OCI-LY7 (cell line): ENCODE results near the gene CDK6. TPM values are rescaled to one million over a fixed set of nuclear protein-coding genes. Genes with fewer than 3 reads are reported as not detected.

Experiments used
- BruUV-seq: library from RNA; stranded (reverse); fragments of 400-500 nt; replicated peaks from 2 replicates; lab custom pipeline; 2021; lab: Mats Ljungman, UMichigan
- CTCF ChIA-PET: fragments of 300-600 bp; sonication (Branson Sonifier 250); formaldehyde crosslinking; loops from one replicate; lab custom pipeline; 2022; ENCODE audit warnings: antibody characterized with exemption; ENCODE audit not compliant: unreplicated experiment; lab: Charles Lee
- POLR2A ChIA-PET: fragments of 300-600 bp; sonication (Branson Sonifier 250); formaldehyde crosslinking; loops from one replicate; lab custom pipeline; 2022; ENCODE audit warnings: antibody characterized with exemption; lab: Charles Lee
- DNase-seq: peaks from one replicate; pipeline ENCODE4 v3.0.0-alpha.2; 2015; ENCODE audit warnings: low spot score
- H2AFZ ChIP-seq: fragments of 200-600 bp; sonication (generic), shearing (Covaris generic); 2 replicates; pipeline ENCODE4 v1.6.1; 2014; ENCODE audit warnings: mild to moderate bottlenecking, antibody characterized with exemption, low read length, moderate library complexity
- H3K27ac ChIP-seq: fragments of 200-600 bp; sonication (generic); 2 replicates; pipeline ENCODE4 v1.5.1; 2014; ENCODE audit warnings: mixed run types, low read depth, mild to moderate bottlenecking, moderate library complexity, low read length, inconsistent platforms; ENCODE audit not compliant: poor library complexity, severe bottlenecking
- H3K36me3 ChIP-seq: fragments of 200-600 bp; sonication (generic); 2 replicates; pipeline ENCODE4 v1.6.1; 2014; ENCODE audit warnings: mild to moderate bottlenecking, antibody characterized with exemption, low read length, moderate library complexity, mixed read lengths; ENCODE audit not compliant: insufficient read depth
- H3K4me1 ChIP-seq: fragments of 200-600 bp; sonication (generic); 2 replicates; pipeline ENCODE4 v1.5.1; 2014; ENCODE audit warnings: mild to moderate bottlenecking, low read length; ENCODE audit not compliant: insufficient read depth, poor library complexity, severe bottlenecking
- H3K4me2 ChIP-seq: fragments of 200-600 bp; sonication (generic); 2 replicates; pipeline ENCODE4 v1.6.1; 2014; ENCODE audit warnings: mild to moderate bottlenecking, low read length
- H3K4me3 ChIP-seq: fragments of 200-600 bp; sonication (generic); 2 replicates; pipeline ENCODE4 v1.5.1; 2014; ENCODE audit warnings: mild to moderate bottlenecking, low read depth, low read length; ENCODE audit not compliant: poor library complexity, severe bottlenecking
- H3K79me2 ChIP-seq: fragments of 200-600 bp; sonication (generic); 2 replicates; pipeline ENCODE4 v1.6.1; 2016; ENCODE audit warnings: low read depth, mild to moderate bottlenecking, low read length, moderate library complexity, mixed read lengths; ENCODE audit not compliant: insufficient read depth
- H3K9me2 ChIP-seq: fragments of 200-600 bp; sonication (generic); 2 replicates; pipeline ENCODE4 v1.6.1; 2016; ENCODE audit warnings: mild to moderate bottlenecking, low read length, mixed read lengths; ENCODE audit not compliant: insufficient read depth
- H3K9me3 ChIP-seq: fragments of 200-600 bp; sonication (generic); 2 replicates; pipeline ENCODE4 v1.6.1; 2014; ENCODE audit warnings: mild to moderate bottlenecking, mixed run types, low read length, mixed read lengths
- H4K20me1 ChIP-seq: fragments of 200-600 bp; sonication (generic); 2 replicates; pipeline ENCODE4 v1.6.1; 2014; ENCODE audit warnings: mild to moderate bottlenecking, antibody characterized with exemption, low read length, moderate library complexity, mixed read lengths; ENCODE audit not compliant: insufficient read depth
- EZH2phosphoT487 ChIP-seq: fragments of 200-600 bp; sonication (generic); IDR thresholded peaks from 2 replicates; pipeline ENCODE4 v1.6.1; 2018; ENCODE audit warnings: low read depth, borderline replicate concordance, mild to moderate bottlenecking, mixed run types, antibody characterized with exemption, low read length, moderate library complexity, mixed read lengths
- intact Hi-C: fragments of 100-400 bp; cut with micrococcal nuclease; formaldehyde crosslinking; loops from one replicate; pipeline ENCODE4 v1.10.0; 2022; ENCODE audit not compliant: unreplicated experiment
- total RNA-seq, 2 experiments: library from RNA; depleted of rRNA in 1 of 2; stranded (reverse); fragments of >200 nt in 1 of 2; shearing (Covaris generic) in 1 of 2; gene quantifications; 2 replicates each; pipeline ENCODE4 v1.2.3, GENCODE V29; 2014 to 2022
- TF ChIP-seq, protein P1 (sequence below): fragments of 200-600 bp; sonication (generic); conservative IDR thresholded peaks from 2 replicates; pipeline ENCODE4 v1.5.1; 2014; ENCODE audit warnings: mild to moderate bottlenecking, antibody characterized with exemption, low read length, moderate library complexity, mixed read lengths

CDK6 gene
- total RNA-seq, 2 experiments from 2014 or later = 35.5 to 44.1 TPM

DNA sequence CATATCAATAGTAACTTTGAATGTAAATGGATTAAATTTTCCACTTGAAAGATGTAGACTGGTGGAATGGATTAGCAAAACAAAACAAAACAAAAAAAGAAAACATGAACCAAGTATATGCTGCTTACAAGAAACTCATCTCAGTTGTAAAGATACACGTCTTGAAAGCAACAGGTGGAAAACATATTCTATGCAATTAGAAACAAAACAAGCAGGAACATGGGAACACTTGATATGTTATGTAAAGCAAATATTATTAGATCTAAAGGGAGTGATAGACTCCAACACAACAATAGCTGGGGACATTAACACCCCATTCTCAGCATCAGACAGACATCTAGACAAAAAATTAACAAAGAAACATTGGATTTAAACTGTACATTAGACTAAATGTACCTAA is 46.4 kb upstream of the CDK6 start:
- intact Hi-C loops = no loop called here
- ChIA-PET POLR2A (no interaction called here), CTCF (no interaction called here)
- no peak overlapping the region for H3K4me3 ChIP-seq
- no peak overlapping the region for H3K4me2 ChIP-seq
- no peaks in the 10 kb centered on the region for H3K36me3 ChIP-seq
- no peak for DNase-seq
- no TSS peak for BruUV-seq
- no peaks in the 10 kb centered on the region for H3K79me2 ChIP-seq
- no peak overlapping the region for H3K27ac ChIP-seq
- no peaks in the 10 kb centered on the region for H3K9me3 ChIP-seq
- H3K9me2 ChIP-seq = no peaks in the 10 kb centered on the region
- H3K4me1 ChIP-seq = no peaks in the 10 kb centered on the region
- no peak overlapping the region for H2AFZ ChIP-seq
- TF ChIP-seq EZH2phosphoT487 = no peak
- TF ChIP-seq, protein P1, sequence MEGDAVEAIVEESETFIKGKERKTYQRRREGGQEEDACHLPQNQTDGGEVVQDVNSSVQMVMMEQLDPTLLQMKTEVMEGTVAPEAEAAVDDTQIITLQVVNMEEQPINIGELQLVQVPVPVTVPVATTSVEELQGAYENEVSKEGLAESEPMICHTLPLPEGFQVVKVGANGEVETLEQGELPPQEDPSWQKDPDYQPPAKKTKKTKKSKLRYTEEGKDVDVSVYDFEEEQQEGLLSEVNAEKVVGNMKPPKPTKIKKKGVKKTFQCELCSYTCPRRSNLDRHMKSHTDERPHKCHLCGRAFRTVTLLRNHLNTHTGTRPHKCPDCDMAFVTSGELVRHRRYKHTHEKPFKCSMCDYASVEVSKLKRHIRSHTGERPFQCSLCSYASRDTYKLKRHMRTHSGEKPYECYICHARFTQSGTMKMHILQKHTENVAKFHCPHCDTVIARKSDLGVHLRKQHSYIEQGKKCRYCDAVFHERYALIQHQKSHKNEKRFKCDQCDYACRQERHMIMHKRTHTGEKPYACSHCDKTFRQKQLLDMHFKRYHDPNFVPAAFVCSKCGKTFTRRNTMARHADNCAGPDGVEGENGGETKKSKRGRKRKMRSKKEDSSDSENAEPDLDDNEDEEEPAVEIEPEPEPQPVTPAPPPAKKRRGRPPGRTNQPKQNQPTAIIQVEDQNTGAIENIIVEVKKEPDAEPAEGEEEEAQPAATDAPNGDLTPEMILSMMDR = no peak
- H4K20me1 ChIP-seq = no peaks in the 10 kb centered on the region

DNA sequence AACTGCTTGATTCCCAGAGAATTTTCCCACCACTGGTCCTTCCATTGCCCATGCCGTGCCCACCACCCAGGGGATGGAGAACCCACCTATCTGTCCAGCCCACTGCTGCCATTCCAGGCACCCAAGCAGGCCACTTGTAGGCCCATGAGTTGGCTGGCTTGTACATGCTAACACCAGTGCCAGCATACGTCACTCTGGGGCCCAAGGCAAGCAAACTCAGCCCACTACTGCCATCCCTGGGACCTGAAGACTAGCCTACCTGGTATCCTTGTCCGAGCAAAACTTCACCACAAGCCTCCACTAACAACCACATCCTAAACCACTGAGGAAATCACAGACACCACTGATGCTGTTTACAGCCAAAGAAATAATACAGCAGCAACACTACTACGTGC is 44.7 kb upstream of the CDK6 start:
- intact Hi-C loops = no loop called here
- ChIA-PET CTCF (interaction anchor here (1.0 kb wide), 1 partner anchor 14 kb away, joined by 3 read pairs; no protein-coding TSS in a partner anchor), POLR2A (no interaction called here)
- DNase-seq = no peak
- Histone ChIP-seq H3K4me3 (no peak overlapping the region), H3K4me2 (no peak overlapping the region), H3K36me3 (no peaks in the 10 kb centered on the region), H2AFZ (no peak overlapping the region), H4K20me1 (no peaks in the 10 kb centered on the region), H3K9me3 (no peaks in the 10 kb centered on the region), H3K4me1 (no peaks in the 10 kb centered on the region), H3K79me2 (no peaks in the 10 kb centered on the region), H3K27ac (no peak overlapping the region), H3K9me2 (no peaks in the 10 kb centered on the region)
- BruUV-seq = no TSS peak
- no peak for TF ChIP-seq EZH2phosphoT487
- TF ChIP-seq, protein P1 = no peak

DNA sequence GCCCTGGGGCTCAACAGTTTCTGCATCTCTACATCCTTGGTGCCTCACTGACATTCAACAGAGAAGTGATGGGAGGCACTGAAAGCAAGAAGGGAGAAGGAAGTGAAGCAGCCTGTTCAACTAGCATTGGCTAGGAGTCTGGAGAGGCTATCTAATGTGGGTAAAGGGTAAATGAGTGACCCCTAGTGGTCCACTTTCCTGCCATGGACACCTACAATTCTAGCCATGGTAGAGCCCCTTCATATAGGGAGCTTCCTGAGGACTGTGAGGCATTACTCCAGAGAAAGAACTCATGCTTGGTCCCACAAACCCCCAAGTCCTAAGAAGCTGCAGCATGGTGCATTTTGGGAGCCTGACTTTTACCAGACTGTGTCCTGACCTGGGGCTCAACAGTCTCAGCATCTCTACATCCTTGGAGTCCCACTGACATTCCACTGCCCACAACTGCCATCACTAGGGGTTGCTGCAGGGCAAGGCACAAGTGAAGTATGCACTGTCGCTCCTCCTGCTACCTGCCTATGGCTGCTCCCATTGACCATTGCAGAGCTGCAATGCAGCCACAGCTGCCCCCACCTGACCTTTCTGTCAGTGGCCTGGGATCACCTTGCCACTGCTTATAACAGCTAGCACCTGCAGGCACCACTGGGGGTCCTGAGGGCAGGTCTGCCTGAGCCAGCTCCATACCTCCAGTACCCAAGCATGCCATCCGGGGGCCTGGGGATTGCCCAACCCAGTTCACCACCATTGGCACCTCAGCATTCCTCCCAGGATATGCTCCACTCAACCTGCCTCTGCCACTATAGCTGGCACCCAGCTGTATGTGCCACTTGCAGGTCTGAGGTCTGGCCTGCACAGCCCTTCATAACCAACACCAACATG is 44.1 kb upstream of the CDK6 start:
- Histone ChIP-seq H2AFZ (no peak overlapping the region), H3K4me2 (no peak overlapping the region), H3K4me1 (no peaks in the 10 kb centered on the region), H3K79me2 (no peaks in the 10 kb centered on the region), H3K9me2 (no peaks in the 10 kb centered on the region), H3K4me3 (no peak overlapping the region), H3K27ac (no peak overlapping the region), H3K9me3 (no peaks in the 10 kb centered on the region), H3K36me3 (no peaks in the 10 kb centered on the region), H4K20me1 (no peaks in the 10 kb centered on the region)
- BruUV-seq = no TSS peak
- intact Hi-C loops = no loop called here
- no peak for TF ChIP-seq EZH2phosphoT487
- TF ChIP-seq, protein P1 = peak; percentile 56
- peak; percentile 22 for DNase-seq
- ChIA-PET POLR2A (no interaction called here), CTCF (interaction anchor here (1.0 kb wide), 1 partner anchor 13 kb away, joined by 3 read pairs; no protein-coding TSS in a partner anchor)
